ENCODE data around the gene ARL6IP4.

The ARL6IP4 gene

GRCh38 chr12:123022846-123023245, 42.4 kb downstream of the ARL6IP4 start:
- no peak for TF ChIP-seq ZNF473 (tag by site-specific recombination; IDR thresholded peaks at IDR 0.05)
- TF ChIP-seq, protein P1, sequence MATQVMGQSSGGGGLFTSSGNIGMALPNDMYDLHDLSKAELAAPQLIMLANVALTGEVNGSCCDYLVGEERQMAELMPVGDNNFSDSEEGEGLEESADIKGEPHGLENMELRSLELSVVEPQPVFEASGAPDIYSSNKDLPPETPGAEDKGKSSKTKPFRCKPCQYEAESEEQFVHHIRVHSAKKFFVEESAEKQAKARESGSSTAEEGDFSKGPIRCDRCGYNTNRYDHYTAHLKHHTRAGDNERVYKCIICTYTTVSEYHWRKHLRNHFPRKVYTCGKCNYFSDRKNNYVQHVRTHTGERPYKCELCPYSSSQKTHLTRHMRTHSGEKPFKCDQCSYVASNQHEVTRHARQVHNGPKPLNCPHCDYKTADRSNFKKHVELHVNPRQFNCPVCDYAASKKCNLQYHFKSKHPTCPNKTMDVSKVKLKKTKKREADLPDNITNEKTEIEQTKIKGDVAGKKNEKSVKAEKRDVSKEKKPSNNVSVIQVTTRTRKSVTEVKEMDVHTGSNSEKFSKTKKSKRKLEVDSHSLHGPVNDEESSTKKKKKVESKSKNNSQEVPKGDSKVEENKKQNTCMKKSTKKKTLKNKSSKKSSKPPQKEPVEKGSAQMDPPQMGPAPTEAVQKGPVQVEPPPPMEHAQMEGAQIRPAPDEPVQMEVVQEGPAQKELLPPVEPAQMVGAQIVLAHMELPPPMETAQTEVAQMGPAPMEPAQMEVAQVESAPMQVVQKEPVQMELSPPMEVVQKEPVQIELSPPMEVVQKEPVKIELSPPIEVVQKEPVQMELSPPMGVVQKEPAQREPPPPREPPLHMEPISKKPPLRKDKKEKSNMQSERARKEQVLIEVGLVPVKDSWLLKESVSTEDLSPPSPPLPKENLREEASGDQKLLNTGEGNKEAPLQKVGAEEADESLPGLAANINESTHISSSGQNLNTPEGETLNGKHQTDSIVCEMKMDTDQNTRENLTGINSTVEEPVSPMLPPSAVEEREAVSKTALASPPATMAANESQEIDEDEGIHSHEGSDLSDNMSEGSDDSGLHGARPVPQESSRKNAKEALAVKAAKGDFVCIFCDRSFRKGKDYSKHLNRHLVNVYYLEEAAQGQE (tag by site-specific recombination; IDR thresholded peaks at IDR 0.05): no peak
- Histone ChIP-seq H3K9me3 (ENCODE audit: control insufficient read depth, insufficient read depth, low read depth, low read length) (no peaks in the 10 kb centered on the region), H3K36me3 (ENCODE audit: control insufficient read depth in 2 of 2, insufficient read depth in 1 of 2, low read length in 2 of 2) (no peaks in the 10 kb centered on the region), H3K27ac (ENCODE audit: extremely low read depth, low read depth, low read length) (no peak overlapping the region), H3K4me3 (ENCODE audit: low read depth, low read length) (no peak overlapping the region), H3K4me1 (ENCODE audit: control insufficient read depth, insufficient read depth, low read length) (no peaks in the 10 kb centered on the region)
- CTCF ChIA-PET: interaction anchor here (1.4 kb wide), 1 partner anchor 215 kb away, joined by 4 read pairs; no protein-coding TSS in a partner anchor
- POLR2A ChIA-PET: no interaction called here

- Histone ChIP-seq H3K4me1 (ENCODE audit: control insufficient read depth, insufficient read depth, low read length) (no peaks in the 10 kb centered on the region), H3K9me3 (ENCODE audit: control insufficient read depth, insufficient read depth, low read depth, low read length) (no peaks in the 10 kb centered on the region), H3K4me3 (ENCODE audit: low read depth, low read length) (no peak overlapping the region), H3K27ac (ENCODE audit: extremely low read depth, low read depth, low read length) (no peak overlapping the region), H3K36me3 (ENCODE audit: control insufficient read depth in 2 of 2, insufficient read depth in 1 of 2, low read length in 2 of 2) (no peaks in the 10 kb centered on the region)
- ChIA-PET CTCF (interaction anchor here (0.5 to 0.6 kb wide), 2 partner anchors 9 to 73 kb away, joined by 3 read pairs; no protein-coding TSS in a partner anchor), POLR2A (no interaction called here)
- no peak for TF ChIP-seq SETDB1 (IDR thresholded peaks at IDR 0.05; ENCODE audit: insufficient read length, low read length)
- TF ChIP-seq ZNF514 (tag by site-specific recombination; IDR thresholded peaks at IDR 0.05): no peak
- no peak for TF ChIP-seq YY2 (tag by site-specific recombination; IDR thresholded peaks at IDR 0.05)
- TF ChIP-seq ZNF664 (tag by site-specific recombination; IDR thresholded peaks at IDR 0.05): peak; percentile 57; the same call in 1 of the 2 replicates
Observed at GRCh38 chr12:123024819-123025391, 44.4 kb downstream of the ARL6IP4 start.

DNA sequence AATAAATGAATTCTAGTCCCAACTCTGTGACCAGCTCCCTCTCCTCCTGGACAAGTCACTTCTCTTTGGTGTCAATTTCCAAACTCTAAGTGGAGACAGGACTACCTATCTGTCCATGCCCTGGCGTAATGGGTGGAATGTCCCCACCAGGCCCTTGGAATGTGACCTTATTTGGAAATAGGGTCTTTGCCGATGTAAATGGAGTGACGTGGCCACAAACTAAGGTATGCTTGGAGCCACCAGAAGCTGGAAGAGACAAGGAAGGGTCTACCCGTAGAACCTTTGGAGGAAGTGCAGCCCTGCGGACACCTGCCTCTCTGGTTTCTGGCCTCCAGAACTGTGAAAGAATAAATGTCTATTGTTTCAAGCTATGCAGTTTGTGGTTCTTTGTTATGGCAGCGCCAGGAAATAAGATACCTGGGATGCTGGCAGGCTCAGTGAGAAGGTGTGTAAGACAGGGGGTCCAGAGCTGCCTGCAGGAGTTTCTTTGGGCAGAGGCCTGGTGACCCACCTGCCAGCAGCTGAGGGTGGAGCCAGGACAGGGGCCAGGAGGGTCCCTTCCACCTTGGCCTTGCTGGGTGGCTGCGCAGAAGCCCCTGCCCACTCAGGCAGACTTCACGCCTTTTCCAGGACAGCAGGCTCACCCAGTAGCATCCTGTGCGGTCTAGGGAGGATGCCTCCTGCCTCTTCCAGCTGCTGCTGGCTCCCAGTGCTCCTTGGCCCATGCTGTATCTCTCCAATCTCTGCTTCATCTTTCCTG, 45.8 kb downstream of the ARL6IP4 start:
- CTCF ChIA-PET: no interaction called here
- POLR2A ChIA-PET: no interaction called here
- TF ChIP-seq ZNF391 (tag by site-specific recombination; IDR thresholded peaks at IDR 0.05; ENCODE audit: borderline replicate concordance, low read depth) (no peak), ZNF623 (tag by site-specific recombination; IDR thresholded peaks at IDR 0.05) (no peak), RBAK (tag by site-specific recombination; IDR thresholded peaks at IDR 0.05) (no peak), ZNF37A (tag by site-specific recombination; IDR thresholded peaks at IDR 0.05) (no peak), HOXA7 (CRISPR knock-in tag; IDR thresholded peaks at IDR 0.05; ENCODE audit: borderline replicate concordance) (no peak)
- TF ChIP-seq, protein P2, sequence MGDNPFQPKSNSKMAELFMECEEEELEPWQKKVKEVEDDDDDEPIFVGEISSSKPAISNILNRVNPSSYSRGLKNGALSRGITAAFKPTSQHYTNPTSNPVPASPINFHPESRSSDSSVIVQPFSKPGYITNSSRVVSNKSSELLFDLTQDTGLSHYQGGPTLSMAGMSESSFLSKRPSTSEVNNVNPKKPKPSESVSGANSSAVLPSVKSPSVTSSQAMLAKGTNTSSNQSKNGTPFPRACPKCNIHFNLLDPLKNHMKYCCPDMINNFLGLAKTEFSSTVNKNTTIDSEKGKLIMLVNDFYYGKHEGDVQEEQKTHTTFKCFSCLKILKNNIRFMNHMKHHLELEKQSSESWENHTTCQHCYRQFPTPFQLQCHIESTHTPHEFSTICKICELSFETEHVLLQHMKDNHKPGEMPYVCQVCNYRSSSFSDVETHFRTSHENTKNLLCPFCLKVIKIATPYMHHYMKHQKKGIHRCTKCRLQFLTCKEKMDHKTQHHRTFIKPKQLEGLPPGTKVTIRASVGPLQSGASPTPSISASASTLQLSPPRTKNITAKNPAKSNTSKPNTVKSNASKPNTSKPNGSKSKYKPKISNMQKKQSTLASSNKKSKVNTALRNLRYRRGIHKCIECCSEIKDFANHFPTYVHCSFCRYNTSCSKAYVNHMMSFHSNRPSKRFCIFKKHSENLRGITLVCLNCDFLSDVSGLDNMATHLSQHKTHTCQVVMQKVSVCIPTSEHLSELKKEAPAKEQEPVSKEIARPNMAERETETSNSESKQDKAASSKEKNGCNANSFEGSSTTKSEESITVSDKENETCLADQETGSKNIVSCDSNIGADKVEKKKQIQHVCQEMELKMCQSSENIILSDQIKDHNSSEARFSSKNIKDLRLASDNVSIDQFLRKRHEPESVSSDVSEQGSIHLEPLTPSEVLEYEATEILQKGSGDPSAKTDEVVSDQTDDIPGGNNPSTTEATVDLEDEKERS (tag by site-specific recombination; IDR thresholded peaks at IDR 0.05): no peak
- Histone ChIP-seq H3K4me3 (ENCODE audit: low read depth, low read length) (no peak overlapping the region), H3K36me3 (ENCODE audit: control insufficient read depth in 2 of 2, insufficient read depth in 1 of 2, low read length in 2 of 2) (no peaks in the 10 kb centered on the region), H3K9me3 (ENCODE audit: control insufficient read depth, insufficient read depth, low read depth, low read length) (no peaks in the 10 kb centered on the region), H3K4me1 (ENCODE audit: control insufficient read depth, insufficient read depth, low read length) (no peaks in the 10 kb centered on the region), H3K27ac (ENCODE audit: extremely low read depth, low read depth, low read length) (no peak overlapping the region)
